ENCODE results near the gene ACTA1. TPM values are rescaled to one million over a fixed set of nuclear protein-coding genes. Genes with fewer than 3 reads are reported as not detected.

Gene ACTA1
- total and polyA plus RNA-seq, 2 donors (not counting 1 experiment from before 2014, with no cell fraction given) = 0.21 TPM; not detected in 1

DNA sequence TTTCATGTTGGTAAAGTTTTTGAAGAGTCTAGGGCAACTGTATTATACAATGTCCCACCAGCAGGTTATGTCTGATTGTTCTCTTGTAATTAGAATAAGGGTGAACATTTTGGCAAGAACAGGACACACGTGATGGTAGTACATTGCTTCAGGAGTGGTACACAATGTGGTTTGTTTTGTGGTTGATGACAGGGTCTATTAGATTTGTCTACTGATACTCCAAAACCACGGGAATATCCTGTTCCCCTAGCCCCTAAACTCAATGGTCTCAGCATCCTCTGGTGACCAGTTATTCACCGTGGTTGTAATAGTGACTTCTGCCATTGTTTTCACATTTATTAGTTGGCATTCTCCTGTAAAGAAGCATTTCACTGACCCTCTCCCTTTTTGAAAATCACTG, 22.1 kb upstream of the ACTA1 start:
- Histone ChIP-seq H3K9me3 (ENCODE audit: control extremely low read depth in 1 of 3, control insufficient read depth in 2 of 3, insufficient read depth in 1 of 3, low read length in 2 of 3) (no peaks in the 10 kb centered on the region), H3K36me3 (replicated peaks in 1 of 2; ENCODE audit: control extremely low read depth in 1 of 2, control insufficient read depth in 1 of 2, extremely low read depth in 1 of 2, insufficient read depth in 2 of 2, low read length in 1 of 2) (peaks cover 10 to 37% of the 10 kb centered on the region in 2 experiments), H3K4me2 (replicated peaks; ENCODE audit: low read depth, low read length, poor library complexity, severe bottlenecking) (no peak overlapping the region), H3K4me1 (ENCODE audit: control insufficient read depth in 2 of 2, insufficient read depth in 2 of 2, low read length in 2 of 2) (no peaks in the 10 kb centered on the region), H2AFZ (ENCODE audit: insufficient read depth, low read depth, low read length, poor library complexity, severe bottlenecking) (no peak overlapping the region), H3K4me3 (ENCODE audit: control extremely low read depth in 1 of 5, extremely low read depth in 1 of 5, insufficient read depth in 1 of 5, low read depth in 2 of 5, low read length in 4 of 5) (no peak overlapping the region), H3K27ac (ENCODE audit: low read length in 2 of 2) (no peak overlapping the region), H3K79me2 (ENCODE audit: control insufficient read depth, insufficient read depth, low read length) (no peaks in the 10 kb centered on the region), H4K20me1 (ENCODE audit: control insufficient read depth, insufficient read depth, low read length, poor library complexity, severe bottlenecking) (no peaks in the 10 kb centered on the region), H3K27me3 (replicated peaks in 1 of 4; ENCODE audit: control extremely low read depth in 1 of 4, control insufficient read depth in 3 of 4, insufficient read depth in 4 of 4, low read length in 3 of 4) (no peaks in the 10 kb centered on the region), H3K9ac (ENCODE audit: low read length) (no peak overlapping the region)
- no peak for DNase-seq
- Mint-ChIP-seq H3K27ac (peak overlapping the region; percentile 29), H3K27me3 (no peaks in the 10 kb centered on the region), H3K4me1 (no peaks in the 10 kb centered on the region), H3K4me3 (no peak overlapping the region), H3K9me3 (ENCODE audit: insufficient read depth) (no peaks in the 10 kb centered on the region)
- intact Hi-C loops (cut with micrococcal nuclease) = no loop called here
- ATAC-seq (ENCODE audit: low read depth) = no peak
- ChIA-PET POLR2A (no interaction called here), CTCF (no interaction called here)
- TF ChIP-seq CTCF (IDR thresholded peaks at IDR 0.05) (no peak), EZH2 (IDR thresholded peaks at IDR 0.05; ENCODE audit: borderline replicate concordance, insufficient read depth, low read depth, low read length, poor library complexity, severe bottlenecking) (no peak)
- WGBS (ENCODE audit: insufficient coverage) = 29% methylated on average over 1 of the region's 3 CpGs

- no peak overlapping the region for H3K27ac ChIP-seq (ENCODE audit: low read length in 2 of 2)
- H4K20me1 ChIP-seq (ENCODE audit: control insufficient read depth, insufficient read depth, low read length, poor library complexity, severe bottlenecking) = no peaks in the 10 kb centered on the region
- Mint-ChIP-seq H3K4me3 (no peak overlapping the region), H3K4me1 (no peaks in the 10 kb centered on the region), H3K27ac (no peak overlapping the region), H3K9me3 (ENCODE audit: insufficient read depth) (no peaks in the 10 kb centered on the region), H3K27me3 (no peaks in the 10 kb centered on the region)
- intact Hi-C loops (cut with micrococcal nuclease) = no loop called here
- H3K79me2 ChIP-seq (ENCODE audit: control insufficient read depth, insufficient read depth, low read length) = no peaks in the 10 kb centered on the region
- H3K9ac ChIP-seq (ENCODE audit: low read length) = no peak overlapping the region
- no peak overlapping the region for H2AFZ ChIP-seq (ENCODE audit: insufficient read depth, low read depth, low read length, poor library complexity, severe bottlenecking)
- DNase-seq (no peak), ATAC-seq (ENCODE audit: low read depth) (no peak)
- no peak overlapping the region for H3K4me2 ChIP-seq (replicated peaks; ENCODE audit: low read depth, low read length, poor library complexity, severe bottlenecking)
- CTCF ChIA-PET = interaction anchor here (1.8 kb wide), 1 partner anchor 14 kb away, joined by 6 read pairs; no protein-coding TSS in a partner anchor
- no peaks in the 10 kb centered on the region for H3K9me3 ChIP-seq (ENCODE audit: control extremely low read depth in 1 of 3, control insufficient read depth in 2 of 3, insufficient read depth in 1 of 3, low read length in 2 of 3)
- 96% methylated on average over 3 of the region's 4 CpGs for WGBS (ENCODE audit: insufficient coverage)
- POLR2A ChIA-PET = no interaction called here
- no peaks in the 10 kb centered on the region for H3K4me1 ChIP-seq (ENCODE audit: control insufficient read depth in 2 of 2, insufficient read depth in 2 of 2, low read length in 2 of 2)
- TF ChIP-seq CTCF (IDR thresholded peaks at IDR 0.05) = no peak
- TF ChIP-seq EZH2 (IDR thresholded peaks at IDR 0.05; ENCODE audit: borderline replicate concordance, insufficient read depth, low read depth, low read length, poor library complexity, severe bottlenecking) = no peak
- no peaks in the 10 kb centered on the region for H3K27me3 ChIP-seq (replicated peaks in 1 of 4; ENCODE audit: control extremely low read depth in 1 of 4, control insufficient read depth in 3 of 4, insufficient read depth in 4 of 4, low read length in 3 of 4)
- H3K4me3 ChIP-seq (ENCODE audit: control extremely low read depth in 1 of 5, extremely low read depth in 1 of 5, insufficient read depth in 1 of 5, low read depth in 2 of 5, low read length in 4 of 5) = no peak overlapping the region
- peaks cover 10 to 23% of the 10 kb centered on the region in 2 experiments for H3K36me3 ChIP-seq (replicated peaks in 1 of 2; ENCODE audit: control extremely low read depth in 1 of 2, control insufficient read depth in 1 of 2, extremely low read depth in 1 of 2, insufficient read depth in 2 of 2, low read length in 1 of 2)
These were observed 20.2 kb upstream of the ACTA1 start for GRCh38 chr1:229454056-229454455.

Data from B cell (primary cell).